K562 treated with DMSO at 1 percent for 48 hours (cell line): ENCODE results near the gene C1orf94. TPM values are rescaled to one million over a fixed set of nuclear protein-coding genes. Genes with fewer than 3 reads are reported as not detected.

Experiments used
- total RNA-seq: library from RNA; unstranded; fragments of 300-600 nt; gene quantifications from 2 replicates; pipeline ENCODE4 v1.2.3, GENCODE V29; 2022; ENCODE audit warnings: low replicate concordance; ENCODE audit errors: extremely low read depth

The C1orf94 gene, protein sequence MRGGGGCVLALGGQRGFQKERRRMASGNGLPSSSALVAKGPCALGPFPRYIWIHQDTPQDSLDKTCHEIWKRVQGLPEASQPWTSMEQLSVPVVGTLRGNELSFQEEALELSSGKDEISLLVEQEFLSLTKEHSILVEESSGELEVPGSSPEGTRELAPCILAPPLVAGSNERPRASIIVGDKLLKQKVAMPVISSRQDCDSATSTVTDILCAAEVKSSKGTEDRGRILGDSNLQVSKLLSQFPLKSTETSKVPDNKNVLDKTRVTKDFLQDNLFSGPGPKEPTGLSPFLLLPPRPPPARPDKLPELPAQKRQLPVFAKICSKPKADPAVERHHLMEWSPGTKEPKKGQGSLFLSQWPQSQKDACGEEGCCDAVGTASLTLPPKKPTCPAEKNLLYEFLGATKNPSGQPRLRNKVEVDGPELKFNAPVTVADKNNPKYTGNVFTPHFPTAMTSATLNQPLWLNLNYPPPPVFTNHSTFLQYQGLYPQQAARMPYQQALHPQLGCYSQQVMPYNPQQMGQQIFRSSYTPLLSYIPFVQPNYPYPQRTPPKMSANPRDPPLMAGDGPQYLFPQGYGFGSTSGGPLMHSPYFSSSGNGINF
- total RNA-seq = not detected in 2 replicates

DNA sequence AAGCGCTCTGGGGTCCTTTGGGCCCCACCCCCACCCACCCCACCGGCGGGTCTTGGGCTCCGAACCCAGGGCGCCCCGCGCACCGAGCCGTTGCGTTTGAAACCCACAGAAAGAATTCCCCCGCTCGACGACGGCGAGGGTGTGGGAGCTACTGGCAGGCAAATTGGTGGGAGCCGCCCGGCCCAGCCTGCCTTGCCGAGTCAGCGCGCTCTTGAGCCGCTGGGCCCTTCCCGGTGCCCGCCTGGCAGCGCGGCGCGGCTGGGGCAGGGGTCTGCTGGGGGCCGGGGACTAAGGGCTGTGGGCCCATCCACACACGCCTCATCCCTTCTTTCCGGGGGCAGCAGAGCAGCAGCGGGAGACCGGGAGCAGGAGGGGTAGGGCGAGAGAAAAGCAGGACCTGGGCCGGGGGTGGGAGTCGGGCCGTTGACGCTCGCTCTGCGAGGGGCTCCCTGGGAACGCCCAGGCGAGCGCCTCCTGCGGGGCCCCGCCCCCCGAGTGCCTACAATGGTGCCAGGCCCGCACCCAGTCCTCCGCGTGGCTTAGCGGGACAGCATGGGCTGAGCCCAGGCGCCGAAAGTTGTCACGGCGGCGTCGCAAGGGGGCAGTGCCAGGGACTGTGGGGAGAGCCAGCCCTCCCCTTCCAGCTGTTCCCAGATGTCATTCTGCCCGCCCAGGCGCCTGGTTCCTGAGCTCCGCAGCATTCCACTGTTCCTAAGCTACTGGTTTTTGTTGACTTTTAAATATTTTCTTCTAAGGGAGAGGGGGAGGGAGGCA is at the start of gene C1orf94:
TSS of gene C1orf94 (plus strand) at position 78 of the 774 bp plus-strand sequence. CDS start 883 bp downstream, outside the sequence.

DNA sequence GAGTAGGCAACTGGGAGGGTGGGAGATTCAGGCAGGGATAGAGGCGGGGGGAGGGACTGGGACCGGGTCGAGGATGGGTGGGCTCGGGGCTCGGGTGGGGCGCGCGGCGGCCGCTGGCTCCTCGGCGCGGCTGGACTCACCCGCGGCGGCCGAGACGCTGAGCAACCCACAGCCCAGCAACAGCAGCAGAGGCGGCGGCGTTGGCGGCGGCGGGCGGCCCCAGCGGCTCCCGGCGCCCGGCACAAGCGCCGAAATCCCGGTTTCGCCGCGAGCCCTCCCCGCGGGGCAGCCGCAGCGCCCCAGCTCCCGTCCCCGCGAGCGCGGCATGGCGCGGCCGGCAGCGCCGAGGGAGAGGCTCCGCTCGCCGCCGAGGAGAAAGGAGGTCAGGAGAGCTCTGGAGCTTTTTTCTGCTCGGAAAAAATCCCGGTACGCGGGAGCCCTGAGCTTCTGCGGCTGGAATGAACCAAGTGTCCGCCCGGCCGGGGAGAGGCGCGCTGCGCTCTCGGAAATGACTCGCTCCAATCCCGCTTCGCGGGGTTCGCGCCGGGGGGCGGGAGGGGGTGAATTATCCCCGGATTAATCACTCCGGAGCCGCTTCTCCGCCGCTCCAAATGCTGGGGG is 11.8 kb upstream of the C1orf94 start, which contains the start of gene CSMD2:
TSS of gene CSMD2 (minus strand) at position 460 of the 621 bp plus-strand sequence. CDS start at position 327, 133 bp downstream.

Other genes starting within 250 kb of the C1orf94 start
- gene CSMD2, start 11.7 kb upstream of the C1orf94 start, total RNA-seq = not detected in 2 replicates